ENCODE data around the gene ALDH5A1.

ALDH5A1 gene

GRCh38 chr6:24494821-24495795 is at the start of gene ALDH5A1:
Gene ALDH5A1, plus strand, starts transcription at chr6:24494969. Its CDS starts 28 bp downstream, at chr6:24494997.
- peak; percentile 86 for DNase-seq

GRCh38 chr6:24445704-24446103 is 49.1 kb upstream of the ALDH5A1 start:
- no peak for DNase-seq

GRCh38 chr6:24446670-24447069 is 48.1 kb upstream of the ALDH5A1 start:
- no peak for DNase-seq

- DNase-seq: no peak
Measured at GRCh38 chr6:24448396-24448795, 46.4 kb upstream of the ALDH5A1 start.

GRCh38 chr6:24448828-24449525 is 45.8 kb upstream of the ALDH5A1 start:
- DNase-seq: no peak

GRCh38 chr6:24451581-24452388 is 43.0 kb upstream of the ALDH5A1 start:
- DNase-seq: no peak

GRCh38 chr6:24453921-24454320 is 40.8 kb upstream of the ALDH5A1 start:
- DNase-seq: no peak

- DNase-seq: no peak
Measured at GRCh38 chr6:24454452-24454851, 40.3 kb upstream of the ALDH5A1 start.

- DNase-seq: no peak
Measured at GRCh38 chr6:24455061-24455460, 39.7 kb upstream of the ALDH5A1 start.

- no peak for DNase-seq
Measured at GRCh38 chr6:24458134-24458533, 36.6 kb upstream of the ALDH5A1 start.

- DNase-seq: no peak
Measured at GRCh38 chr6:24458941-24459340, 35.8 kb upstream of the ALDH5A1 start.

GRCh38 chr6:24460966-24461365 is 33.8 kb upstream of the ALDH5A1 start:
- no peak for DNase-seq

- DNase-seq: no peak
Measured at GRCh38 chr6:24464253-24465038, 30.3 kb upstream of the ALDH5A1 start.

GRCh38 chr6:24469811-24470210 is 25.0 kb upstream of the ALDH5A1 start:
- no peak for DNase-seq

GRCh38 chr6:24472181-24472580 is 22.6 kb upstream of the ALDH5A1 start:
- DNase-seq: no peak

GRCh38 chr6:24476631-24477030 is 18.1 kb upstream of the ALDH5A1 start:
- DNase-seq: no peak

- no peak for DNase-seq
Measured at GRCh38 chr6:24477070-24477469, 17.7 kb upstream of the ALDH5A1 start.

- no peak for DNase-seq
Measured at GRCh38 chr6:24478903-24479302, 15.9 kb upstream of the ALDH5A1 start.

- no peak for DNase-seq
Measured at GRCh38 chr6:24480705-24481104, 14.1 kb upstream of the ALDH5A1 start.

- DNase-seq: no peak
Measured at GRCh38 chr6:24481449-24481848, 13.3 kb upstream of the ALDH5A1 start.

- no peak for DNase-seq
Measured at GRCh38 chr6:24484657-24485323, 10.0 kb upstream of the ALDH5A1 start.

GRCh38 chr6:24486065-24486464 is 8.7 kb upstream of the ALDH5A1 start:
- DNase-seq: no peak

Data from DMS53 (cell line).